ENCODE measurements around the gene USP20.

USP20 gene

DNA sequence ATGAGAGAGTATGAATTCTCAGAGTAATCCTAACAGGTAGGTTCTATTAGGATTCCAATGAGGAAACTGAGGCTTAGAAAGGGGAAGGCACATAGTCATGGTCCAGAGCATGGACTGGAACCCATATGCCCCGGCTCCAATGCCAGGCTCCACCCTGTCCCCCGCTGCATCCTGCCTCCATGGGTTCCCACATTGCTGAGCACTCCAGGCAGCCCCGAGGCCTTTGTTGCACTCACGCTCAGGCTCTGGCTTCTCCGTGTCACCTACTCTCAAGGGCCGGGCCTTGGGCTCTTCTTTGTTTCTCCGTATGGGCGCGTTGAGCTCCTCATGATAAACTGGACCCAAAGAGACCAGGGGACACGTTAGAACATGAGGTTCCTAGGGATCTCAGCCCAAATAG, 6.3 kb upstream of the USP20 start:
- no peaks in the 10 kb centered on the region; the same call in 1 of the 2 replicates for H3K36me3 ChIP-seq (ENCODE audit: insufficient read depth)
- no peaks in the 10 kb centered on the region for H4K20me1 ChIP-seq (ENCODE audit: insufficient read depth)
- H3K27me3 ChIP-seq (ENCODE audit: insufficient read depth, low read depth) = no peaks in the 10 kb centered on the region
- no peak overlapping the region for H3K4me2 ChIP-seq
- H3K4me1 ChIP-seq (ENCODE audit: low read depth, poor library complexity, severe bottlenecking) = peaks cover 2% of the 10 kb centered on the region
- peaks cover 10% of the 10 kb centered on the region; the same call in 1 of the 2 replicates for H3K79me2 ChIP-seq (ENCODE audit: insufficient read depth, low read depth)
- no peak overlapping the region for H3K9ac ChIP-seq
- no peak overlapping the region for H2AFZ ChIP-seq (ENCODE audit: low read depth)
- TF ChIP-seq, protein P1, sequence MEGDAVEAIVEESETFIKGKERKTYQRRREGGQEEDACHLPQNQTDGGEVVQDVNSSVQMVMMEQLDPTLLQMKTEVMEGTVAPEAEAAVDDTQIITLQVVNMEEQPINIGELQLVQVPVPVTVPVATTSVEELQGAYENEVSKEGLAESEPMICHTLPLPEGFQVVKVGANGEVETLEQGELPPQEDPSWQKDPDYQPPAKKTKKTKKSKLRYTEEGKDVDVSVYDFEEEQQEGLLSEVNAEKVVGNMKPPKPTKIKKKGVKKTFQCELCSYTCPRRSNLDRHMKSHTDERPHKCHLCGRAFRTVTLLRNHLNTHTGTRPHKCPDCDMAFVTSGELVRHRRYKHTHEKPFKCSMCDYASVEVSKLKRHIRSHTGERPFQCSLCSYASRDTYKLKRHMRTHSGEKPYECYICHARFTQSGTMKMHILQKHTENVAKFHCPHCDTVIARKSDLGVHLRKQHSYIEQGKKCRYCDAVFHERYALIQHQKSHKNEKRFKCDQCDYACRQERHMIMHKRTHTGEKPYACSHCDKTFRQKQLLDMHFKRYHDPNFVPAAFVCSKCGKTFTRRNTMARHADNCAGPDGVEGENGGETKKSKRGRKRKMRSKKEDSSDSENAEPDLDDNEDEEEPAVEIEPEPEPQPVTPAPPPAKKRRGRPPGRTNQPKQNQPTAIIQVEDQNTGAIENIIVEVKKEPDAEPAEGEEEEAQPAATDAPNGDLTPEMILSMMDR (conservative IDR thresholded peaks at IDR 0.05; ENCODE audit: low read depth, low read length) = no peak
- no peak overlapping the region for H3K4me3 ChIP-seq (IDR thresholded peaks at IDR 0.05; ENCODE audit: insufficient read depth, low read depth, low read length)
- no peak overlapping the region for H3K27ac ChIP-seq

- no peak overlapping the region for H3K4me2 ChIP-seq
- no peak overlapping the region for H3K27ac ChIP-seq
- no peaks in the 10 kb centered on the region; the same call in 1 of the 2 replicates for H3K36me3 ChIP-seq (ENCODE audit: insufficient read depth)
- H2AFZ ChIP-seq (ENCODE audit: low read depth) = no peak overlapping the region
- peaks cover 12% of the 10 kb centered on the region for H3K4me1 ChIP-seq (ENCODE audit: low read depth, poor library complexity, severe bottlenecking)
- H3K79me2 ChIP-seq (ENCODE audit: insufficient read depth, low read depth) = peaks cover 20% of the 10 kb centered on the region; the same call in 1 of the 2 replicates
- H3K27me3 ChIP-seq (ENCODE audit: insufficient read depth, low read depth) = no peaks in the 10 kb centered on the region
- H4K20me1 ChIP-seq (ENCODE audit: insufficient read depth) = no peaks in the 10 kb centered on the region
- TF ChIP-seq, protein P1 (conservative IDR thresholded peaks at IDR 0.05; ENCODE audit: low read depth, low read length) = no peak
- H3K4me3 ChIP-seq (IDR thresholded peaks at IDR 0.05; ENCODE audit: insufficient read depth, low read depth, low read length) = no peak overlapping the region
- H3K9ac ChIP-seq = no peak overlapping the region
These were observed 2.3 kb upstream of the USP20 start for GRCh38 chr9:129832982-129833381.

- no peaks in the 10 kb centered on the region for H3K27me3 ChIP-seq (ENCODE audit: insufficient read depth, low read depth)
- H3K4me1 ChIP-seq (ENCODE audit: low read depth, poor library complexity, severe bottlenecking) = peaks cover 12% of the 10 kb centered on the region
- peaks cover 20% of the 10 kb centered on the region; the same call in 1 of the 2 replicates for H3K79me2 ChIP-seq (ENCODE audit: insufficient read depth, low read depth)
- H3K9ac ChIP-seq = peak overlapping the region; percentile 67
- TF ChIP-seq, protein P1 (conservative IDR thresholded peaks at IDR 0.05; ENCODE audit: low read depth, low read length) = no peak
- H4K20me1 ChIP-seq (ENCODE audit: insufficient read depth) = no peaks in the 10 kb centered on the region
- H3K27ac ChIP-seq = peak overlapping the region; percentile 47
- peak overlapping the region; percentile 96 for H3K4me2 ChIP-seq
- H3K4me3 ChIP-seq (IDR thresholded peaks at IDR 0.05; ENCODE audit: insufficient read depth, low read depth, low read length) = no peak overlapping the region
- H2AFZ ChIP-seq (ENCODE audit: low read depth) = peak overlapping the region; percentile 97
- no peaks in the 10 kb centered on the region; the same call in 1 of the 2 replicates for H3K36me3 ChIP-seq (ENCODE audit: insufficient read depth)
These were observed 650 bp upstream of the USP20 start for GRCh38 chr9:129834489-129835127.

DNA sequence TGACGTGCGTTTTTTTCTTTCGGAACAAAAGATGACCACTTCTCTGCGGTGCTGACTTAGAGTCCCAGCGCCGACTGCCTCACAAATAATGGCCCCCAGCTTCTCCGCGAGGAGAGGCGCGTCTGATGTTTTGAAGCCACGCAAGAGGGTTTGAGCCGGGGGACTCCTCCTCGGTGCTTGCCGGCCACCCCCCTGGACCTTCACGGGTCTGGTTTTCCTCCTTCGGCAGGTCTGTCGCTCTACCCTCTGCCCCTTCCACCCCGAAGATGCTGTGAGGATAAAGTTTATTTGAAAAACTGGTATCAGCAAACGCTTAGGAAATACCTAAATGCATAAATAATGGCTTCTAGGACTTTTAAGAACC, 584 bp downstream of the USP20 start:
- no peaks in the 10 kb centered on the region for H4K20me1 ChIP-seq (ENCODE audit: insufficient read depth)
- peaks cover 20% of the 10 kb centered on the region; the same call in 1 of the 2 replicates for H3K79me2 ChIP-seq (ENCODE audit: insufficient read depth, low read depth)
- H3K4me1 ChIP-seq (ENCODE audit: low read depth, poor library complexity, severe bottlenecking) = peaks cover 12% of the 10 kb centered on the region
- no peak overlapping the region for H3K27ac ChIP-seq
- no peaks in the 10 kb centered on the region; the same call in 1 of the 2 replicates for H3K36me3 ChIP-seq (ENCODE audit: insufficient read depth)
- no peaks in the 10 kb centered on the region for H3K27me3 ChIP-seq (ENCODE audit: insufficient read depth, low read depth)
- H3K9ac ChIP-seq = peak overlapping the region; percentile 74
- peak overlapping the region; percentile 97 for H2AFZ ChIP-seq (ENCODE audit: low read depth)
- peak overlapping the region; percentile 87 for H3K4me2 ChIP-seq
- TF ChIP-seq, protein P1 (conservative IDR thresholded peaks at IDR 0.05; ENCODE audit: low read depth, low read length) = no peak
- no peak overlapping the region for H3K4me3 ChIP-seq (IDR thresholded peaks at IDR 0.05; ENCODE audit: insufficient read depth, low read depth, low read length)
